Mucosa of descending colon (tissue), 3 donors: ENCODE measurements around the gene LTA4H. TPM values are rescaled to one million over a fixed set of nuclear protein-coding genes. Genes with fewer than 3 reads are reported as not detected.

ENCODE experiments used
- ATAC-seq: fragments of 200-7000 bp; cut with Tn5 transposase; one replicate; pipeline ENCODE4 v1.9.1; 2020; ENCODE audit warnings: mild to moderate bottlenecking, moderate library complexity
- DNase-seq, 3 donors: peaks; one replicate each; pipeline ENCODE4 v3.0.0-alpha.2; 2020
- H3K36me3 ChIP-seq: fragments of 200-600 bp; one replicate; pipeline ENCODE4 v1.8.0; 2021; ENCODE audit warnings: low read depth, mild to moderate bottlenecking
- H3K4me1 ChIP-seq: fragments of 200-600 bp; one replicate; pipeline ENCODE4 v1.8.0; 2021; ENCODE audit warnings: low read depth, mild to moderate bottlenecking
- H3K4me3 ChIP-seq: fragments of 200-600 bp; one replicate; pipeline ENCODE4 v1.8.0; 2021; ENCODE audit warnings: mild to moderate bottlenecking
- H3K9me3 ChIP-seq: fragments of 200-600 bp; one replicate; pipeline ENCODE4 v1.8.0; 2021; ENCODE audit warnings: mild to moderate bottlenecking
- intact Hi-C, 2 donors: fragments of 100-400 bp; cut with DNase I in 1 of 2; cut with micrococcal nuclease in 1 of 2; formaldehyde crosslinking; loops; one replicate each; pipeline versions ENCODE4 v1.11.0 to v1.11.1; 2022; cut with DNase I, micrococcal nuclease
- total RNA-seq, 3 donors: library from RNA; stranded (reverse); fragmentation: NEBNext Ultra II Directional in 2 of 3; extraction: Animal tissue kit (Norgen Biotek cat#: 25700) in 2 of 3; gene quantifications; one replicate each; pipeline versions ENCODE4 v1.2.1 to v1.2.4, GENCODE V29; 2021 to 2023
- TF ChIP-seq, protein P1 (sequence below): fragments of 200-600 bp; IDR thresholded peaks from one replicate; pipeline ENCODE4 v1.8.0; 2022; ENCODE audit warnings: antibody characterized with exemption, mild to moderate bottlenecking
- donor health status: DM: no; HTN: no; CAD: no; lungs with moderate emphysema.
- donor health status: DM: no; HTN: no; CAD: no.
- donor health status: DM: no; HTN: yes; CAD: no.

LTA4H gene
- total RNA-seq, 3 donors from 2014 or later: 52.8 to 68.2 (median 56.9) TPM

DNA sequence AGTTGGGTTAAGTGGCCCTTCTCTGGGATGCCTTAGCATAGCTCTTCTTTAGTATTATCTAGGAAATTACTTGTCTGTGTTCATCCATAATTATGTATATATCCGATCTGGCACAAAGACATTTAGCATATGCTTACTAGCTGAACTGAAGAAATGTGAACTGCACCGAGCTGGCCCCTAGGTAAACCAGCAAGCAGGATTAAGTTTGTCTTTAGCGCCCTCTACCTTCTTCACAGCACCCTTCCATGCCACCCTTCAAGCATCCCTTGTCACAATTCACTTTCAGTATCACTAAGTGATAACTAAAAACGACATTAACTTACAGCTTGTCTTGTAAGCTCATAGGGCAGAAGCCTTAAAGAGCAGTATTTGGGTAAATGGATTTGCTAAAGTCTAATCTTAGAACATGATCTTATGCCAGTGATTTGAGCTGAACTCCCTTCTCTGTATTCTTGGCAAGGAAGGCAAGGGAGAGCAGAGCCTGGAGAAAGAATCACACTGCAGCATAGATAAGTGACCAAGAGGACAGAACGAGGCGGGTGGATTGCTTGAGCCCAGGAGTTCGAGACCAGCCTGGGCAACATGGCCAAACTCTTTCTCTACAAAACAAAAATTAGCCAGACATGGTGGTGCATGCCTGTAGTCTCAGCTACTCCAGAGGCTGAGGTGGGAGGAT, 36.6 kb downstream of the LTA4H start:
- TF ChIP-seq, protein P1, sequence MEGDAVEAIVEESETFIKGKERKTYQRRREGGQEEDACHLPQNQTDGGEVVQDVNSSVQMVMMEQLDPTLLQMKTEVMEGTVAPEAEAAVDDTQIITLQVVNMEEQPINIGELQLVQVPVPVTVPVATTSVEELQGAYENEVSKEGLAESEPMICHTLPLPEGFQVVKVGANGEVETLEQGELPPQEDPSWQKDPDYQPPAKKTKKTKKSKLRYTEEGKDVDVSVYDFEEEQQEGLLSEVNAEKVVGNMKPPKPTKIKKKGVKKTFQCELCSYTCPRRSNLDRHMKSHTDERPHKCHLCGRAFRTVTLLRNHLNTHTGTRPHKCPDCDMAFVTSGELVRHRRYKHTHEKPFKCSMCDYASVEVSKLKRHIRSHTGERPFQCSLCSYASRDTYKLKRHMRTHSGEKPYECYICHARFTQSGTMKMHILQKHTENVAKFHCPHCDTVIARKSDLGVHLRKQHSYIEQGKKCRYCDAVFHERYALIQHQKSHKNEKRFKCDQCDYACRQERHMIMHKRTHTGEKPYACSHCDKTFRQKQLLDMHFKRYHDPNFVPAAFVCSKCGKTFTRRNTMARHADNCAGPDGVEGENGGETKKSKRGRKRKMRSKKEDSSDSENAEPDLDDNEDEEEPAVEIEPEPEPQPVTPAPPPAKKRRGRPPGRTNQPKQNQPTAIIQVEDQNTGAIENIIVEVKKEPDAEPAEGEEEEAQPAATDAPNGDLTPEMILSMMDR: peak; percentile 21
- Histone ChIP-seq H3K4me1 (no peaks in the 10 kb centered on the region), H3K4me3 (no peak overlapping the region), H3K36me3 (no peaks in the 10 kb centered on the region), H3K9me3 (no peaks in the 10 kb centered on the region)
- DNase-seq: peak in 1 of 3 donors; percentile 58
- intact Hi-C loops: no loop called here
- peak; percentile 86 for ATAC-seq

DNA sequence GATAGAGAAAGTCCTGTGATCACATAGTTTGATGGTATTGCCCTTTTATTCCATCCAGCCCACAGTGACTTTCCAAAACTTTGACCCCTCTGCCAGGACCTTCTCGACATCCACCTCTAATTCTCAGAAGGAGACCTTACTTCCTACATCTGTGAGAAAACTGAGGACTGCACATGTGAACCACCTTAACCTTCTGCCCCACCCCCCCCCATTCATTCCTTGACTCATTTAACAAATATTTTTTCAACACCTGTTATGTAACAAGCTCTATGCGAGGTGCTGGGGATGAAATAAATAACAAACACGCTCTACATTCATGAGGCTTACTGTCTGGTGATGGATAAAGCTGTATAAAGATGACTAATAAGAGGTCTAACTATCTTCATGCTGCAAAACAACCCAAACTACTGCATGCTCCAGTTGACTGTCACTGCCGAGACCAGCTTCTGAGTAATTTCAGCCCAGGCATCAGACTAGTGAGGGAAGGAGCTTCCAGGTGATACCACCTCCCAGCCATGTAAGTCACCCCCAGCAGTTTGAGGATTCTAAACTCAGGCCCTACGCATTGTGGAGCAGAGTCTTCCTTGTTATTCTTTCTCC, 37.4 kb downstream of the LTA4H start:
- ATAC-seq (no peak), DNase-seq (no peak)
- TF ChIP-seq, protein P1: no peak
- H3K4me3 ChIP-seq: no peak overlapping the region
- no peaks in the 10 kb centered on the region for H3K9me3 ChIP-seq
- intact Hi-C loops: no loop called here
- H3K36me3 ChIP-seq: no peaks in the 10 kb centered on the region
- no peaks in the 10 kb centered on the region for H3K4me1 ChIP-seq

DNA sequence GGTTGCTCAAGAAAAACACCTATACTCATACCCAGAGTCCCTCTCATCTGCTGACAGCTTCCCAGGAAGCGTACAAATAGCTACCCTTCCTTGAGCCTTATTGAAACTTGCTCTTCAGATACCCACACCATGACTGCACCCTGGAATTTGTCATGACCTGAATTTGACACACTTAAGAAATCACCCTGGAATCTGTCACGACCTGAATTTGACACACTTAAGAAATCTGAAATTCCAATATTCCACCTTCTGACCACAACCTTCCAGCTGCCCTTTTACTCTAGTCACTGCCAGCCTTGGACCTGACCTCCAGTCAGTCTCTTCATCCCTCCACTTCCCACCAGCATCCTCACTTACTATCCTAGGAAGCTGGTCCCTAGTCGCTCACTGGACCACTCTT, 38.1 kb downstream of the LTA4H start:
- no peaks in the 10 kb centered on the region for H3K9me3 ChIP-seq
- TF ChIP-seq, protein P1: no peak
- intact Hi-C loops: no loop called here
- no peak overlapping the region for H3K4me3 ChIP-seq
- no peaks in the 10 kb centered on the region for H3K4me1 ChIP-seq
- no peak for DNase-seq
- H3K36me3 ChIP-seq: no peaks in the 10 kb centered on the region
- ATAC-seq: no peak

DNA sequence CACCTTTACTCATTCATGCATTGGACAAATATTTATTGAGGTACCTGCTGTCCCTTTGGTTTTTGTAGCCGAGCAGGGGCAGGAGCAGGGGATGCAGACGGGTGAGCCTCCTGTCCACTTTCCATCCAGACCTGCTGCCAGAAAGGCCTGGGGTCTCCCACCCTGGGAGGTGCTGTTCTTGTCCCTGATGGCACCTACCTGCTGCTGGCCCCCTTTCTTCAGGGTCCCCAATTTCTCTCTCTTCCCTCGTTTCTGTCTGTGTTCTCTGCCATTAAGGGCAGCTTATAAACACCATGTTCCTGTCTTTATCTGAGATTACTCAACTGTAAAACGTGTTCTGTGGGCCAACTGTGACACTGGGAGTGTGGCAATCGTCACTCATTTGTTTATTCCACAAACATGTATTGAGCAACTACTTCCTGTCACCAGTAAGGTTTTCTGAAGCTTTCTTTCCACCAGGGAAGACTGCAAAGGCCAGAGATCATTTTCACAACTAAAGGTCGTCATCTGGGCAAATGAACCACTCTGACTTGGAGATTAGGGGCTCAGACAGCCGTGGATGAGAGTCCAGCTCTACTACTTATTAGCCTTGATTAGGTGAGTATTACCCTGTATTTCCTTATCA, 39.2 kb downstream of the LTA4H start, which contains the start of gene HAL:
Gene HAL (minus strand): TSS at position 311 of the 625 bp plus-strand sequence. CDS start 434 bp downstream, outside the sequence.
- H3K9me3 ChIP-seq: no peaks in the 10 kb centered on the region
- ATAC-seq (peak; percentile 78), DNase-seq (peak in 1 of 3 donors; percentile 51)
- H3K4me3 ChIP-seq: no peak within 1 kb of the TSS
- H3K4me1 ChIP-seq: no peaks in the 10 kb centered on the region
- TF ChIP-seq, protein P1: no peak
- intact Hi-C loops: no loop called here
- H3K36me3 ChIP-seq: no peaks in the 10 kb centered on the region

DNA sequence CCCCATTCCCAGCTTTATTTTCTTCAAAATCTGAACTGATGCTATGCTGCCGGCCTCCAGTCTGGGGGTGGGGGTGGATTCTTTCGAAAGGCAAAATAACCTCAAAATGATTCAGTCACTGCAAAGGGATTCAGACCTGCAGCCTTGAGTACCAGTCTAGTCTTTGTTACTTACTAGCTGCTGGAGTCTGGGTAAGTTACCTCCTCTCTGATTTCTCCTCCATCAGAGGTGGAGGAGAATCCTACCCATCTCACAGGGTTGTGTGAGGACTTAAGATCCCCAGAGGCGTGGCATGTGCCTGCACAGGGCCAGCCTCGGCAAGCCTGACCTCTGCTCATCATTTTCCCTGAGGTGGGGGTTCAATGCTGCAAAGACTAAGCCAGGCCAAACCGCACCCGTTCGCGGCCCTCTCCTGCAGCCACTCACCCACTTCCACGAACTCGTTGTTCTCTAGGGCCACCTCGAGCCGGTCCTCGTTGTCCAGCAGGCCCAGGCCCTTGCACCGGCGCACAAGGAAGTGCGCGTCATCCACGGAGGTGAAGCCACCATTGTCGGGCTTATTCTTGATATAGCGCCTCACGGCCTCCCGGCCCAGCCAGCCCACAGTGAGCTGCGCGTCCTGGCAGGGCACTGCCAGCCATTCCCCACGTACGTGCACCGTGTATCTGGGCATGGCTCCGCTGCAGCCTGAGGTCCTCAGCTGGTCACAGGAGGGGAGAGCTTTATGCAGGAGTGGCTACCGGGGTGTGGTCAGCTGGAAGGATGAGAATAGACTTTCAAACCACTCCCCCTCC, 40.0 kb downstream of the LTA4H start:
- no peaks in the 10 kb centered on the region for H3K36me3 ChIP-seq
- ATAC-seq (peak; percentile 6), DNase-seq (no peak)
- no peaks in the 10 kb centered on the region for H3K9me3 ChIP-seq
- no peaks in the 10 kb centered on the region for H3K4me1 ChIP-seq
- intact Hi-C loops: no loop called here
- TF ChIP-seq, protein P1: no peak
- H3K4me3 ChIP-seq: no peak overlapping the region
